ENCODE data around the gene HECTD4.

GRCh38 chr12:112233242-112233641, 149.0 kb downstream of the HECTD4 start:
- TF ChIP-seq, protein P1, sequence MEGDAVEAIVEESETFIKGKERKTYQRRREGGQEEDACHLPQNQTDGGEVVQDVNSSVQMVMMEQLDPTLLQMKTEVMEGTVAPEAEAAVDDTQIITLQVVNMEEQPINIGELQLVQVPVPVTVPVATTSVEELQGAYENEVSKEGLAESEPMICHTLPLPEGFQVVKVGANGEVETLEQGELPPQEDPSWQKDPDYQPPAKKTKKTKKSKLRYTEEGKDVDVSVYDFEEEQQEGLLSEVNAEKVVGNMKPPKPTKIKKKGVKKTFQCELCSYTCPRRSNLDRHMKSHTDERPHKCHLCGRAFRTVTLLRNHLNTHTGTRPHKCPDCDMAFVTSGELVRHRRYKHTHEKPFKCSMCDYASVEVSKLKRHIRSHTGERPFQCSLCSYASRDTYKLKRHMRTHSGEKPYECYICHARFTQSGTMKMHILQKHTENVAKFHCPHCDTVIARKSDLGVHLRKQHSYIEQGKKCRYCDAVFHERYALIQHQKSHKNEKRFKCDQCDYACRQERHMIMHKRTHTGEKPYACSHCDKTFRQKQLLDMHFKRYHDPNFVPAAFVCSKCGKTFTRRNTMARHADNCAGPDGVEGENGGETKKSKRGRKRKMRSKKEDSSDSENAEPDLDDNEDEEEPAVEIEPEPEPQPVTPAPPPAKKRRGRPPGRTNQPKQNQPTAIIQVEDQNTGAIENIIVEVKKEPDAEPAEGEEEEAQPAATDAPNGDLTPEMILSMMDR (conservative IDR thresholded peaks at IDR 0.05) = no peak
- TF ChIP-seq EZH2 (IDR thresholded peaks at IDR 0.05; ENCODE audit: low read depth) = no peak

Measured in PC-9 (cell line).